ENCODE data around the gene CNTN1.

- no peak for TF ChIP-seq ZNF274 (IDR thresholded peaks at IDR 0.05; ENCODE audit: low read depth, low read length)
- TF ChIP-seq YY1 (IDR thresholded peaks at IDR 0.05; ENCODE audit: insufficient read depth, insufficient read length), result no peak
- no peak for TF ChIP-seq SUZ12 (IDR thresholded peaks at IDR 0.05; ENCODE audit: extremely low read depth, insufficient read depth, insufficient read length)
Measured at GRCh38 chr12:40946612-40947194, 254.5 kb downstream of the CNTN1 start.

Measured in NT2/D1 (cell line).